ENCODE measurements around the gene AMFR.

The AMFR gene

GRCh38 chr16:56355221-56355620 is 70.1 kb downstream of the AMFR start:
- no peak for TF ChIP-seq CTCF (IDR thresholded peaks at IDR 0.05; ENCODE audit: borderline replicate concordance, insufficient read depth, low read depth, low read length)
- H3K4me3 ChIP-seq (ENCODE audit: low read depth, low read length): no peak overlapping the region

GRCh38 chr16:56354746-56355145 is 70.6 kb downstream of the AMFR start:
- TF ChIP-seq CTCF (IDR thresholded peaks at IDR 0.05; ENCODE audit: borderline replicate concordance, insufficient read depth, low read depth, low read length): no peak
- no peak overlapping the region for H3K4me3 ChIP-seq (ENCODE audit: low read depth, low read length)

DNA sequence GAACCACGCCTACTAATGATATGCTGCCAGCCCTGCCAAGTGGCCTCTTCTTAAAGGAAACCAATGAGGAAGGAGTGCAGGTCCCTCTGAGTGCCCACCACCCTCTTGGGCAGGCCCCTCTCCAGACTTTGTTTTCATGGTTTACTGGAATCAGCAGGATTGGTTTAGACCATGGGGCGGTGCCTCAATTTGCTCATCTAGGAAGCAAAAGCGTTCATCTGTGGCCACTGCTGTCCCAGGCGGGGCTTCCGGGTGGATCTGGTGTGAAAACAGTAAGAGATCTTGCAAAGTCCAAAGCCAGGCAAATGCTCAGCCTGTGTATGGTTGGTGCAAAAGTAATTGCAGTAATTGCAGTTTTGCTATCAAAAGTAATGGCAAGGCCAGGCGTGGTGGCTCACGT is 71.3 kb downstream of the AMFR start:
- no peak for TF ChIP-seq CTCF (IDR thresholded peaks at IDR 0.05; ENCODE audit: borderline replicate concordance, insufficient read depth, low read depth, low read length)
- H3K4me3 ChIP-seq (ENCODE audit: low read depth, low read length): no peak overlapping the region

DNA sequence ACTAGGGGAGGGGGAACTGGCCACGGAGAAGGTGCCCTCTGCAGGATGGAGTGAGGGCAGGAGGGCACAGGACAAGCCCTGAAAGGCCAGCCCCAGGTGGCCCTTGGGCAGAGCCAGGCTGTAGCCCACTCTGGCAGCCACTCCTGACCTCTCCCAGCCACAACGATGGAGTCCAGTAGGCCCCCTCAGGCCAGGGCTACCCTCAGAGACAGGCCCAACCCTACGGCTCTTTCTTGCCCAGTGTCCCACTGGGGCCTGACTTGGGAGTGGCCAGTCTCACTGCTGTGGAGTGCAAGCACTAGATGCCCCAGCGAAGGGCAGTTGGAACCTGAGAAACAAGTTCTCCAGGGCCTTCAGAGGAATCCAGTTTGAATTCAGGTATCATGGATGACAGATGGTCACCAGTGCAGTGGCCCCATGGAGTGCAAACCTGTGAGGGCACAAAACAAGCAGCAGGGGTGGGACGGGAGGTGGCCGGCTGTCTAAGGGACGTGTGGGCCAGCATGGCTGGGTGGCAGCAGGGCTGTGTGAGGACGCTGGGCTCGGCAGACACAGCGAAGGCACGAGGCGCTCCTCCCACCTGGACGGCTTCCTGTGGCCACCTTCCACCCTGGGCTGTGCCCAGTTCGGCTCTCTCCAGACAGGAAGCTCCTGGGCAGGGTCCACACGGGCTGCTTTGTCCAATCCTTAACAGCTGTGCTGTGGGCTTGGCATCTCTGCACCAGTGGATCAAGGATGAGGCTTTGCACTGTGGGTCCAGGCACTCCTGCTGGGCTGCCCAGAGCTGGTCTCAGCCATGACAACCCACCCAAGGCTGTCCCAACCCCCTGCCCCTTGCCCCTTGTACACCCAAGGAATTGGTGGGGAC is 72.1 kb downstream of the AMFR start:
- no peak overlapping the region for H3K4me3 ChIP-seq (ENCODE audit: low read depth, low read length)
- TF ChIP-seq CTCF (IDR thresholded peaks at IDR 0.05; ENCODE audit: borderline replicate concordance, insufficient read depth, low read depth, low read length): no peak

DNA sequence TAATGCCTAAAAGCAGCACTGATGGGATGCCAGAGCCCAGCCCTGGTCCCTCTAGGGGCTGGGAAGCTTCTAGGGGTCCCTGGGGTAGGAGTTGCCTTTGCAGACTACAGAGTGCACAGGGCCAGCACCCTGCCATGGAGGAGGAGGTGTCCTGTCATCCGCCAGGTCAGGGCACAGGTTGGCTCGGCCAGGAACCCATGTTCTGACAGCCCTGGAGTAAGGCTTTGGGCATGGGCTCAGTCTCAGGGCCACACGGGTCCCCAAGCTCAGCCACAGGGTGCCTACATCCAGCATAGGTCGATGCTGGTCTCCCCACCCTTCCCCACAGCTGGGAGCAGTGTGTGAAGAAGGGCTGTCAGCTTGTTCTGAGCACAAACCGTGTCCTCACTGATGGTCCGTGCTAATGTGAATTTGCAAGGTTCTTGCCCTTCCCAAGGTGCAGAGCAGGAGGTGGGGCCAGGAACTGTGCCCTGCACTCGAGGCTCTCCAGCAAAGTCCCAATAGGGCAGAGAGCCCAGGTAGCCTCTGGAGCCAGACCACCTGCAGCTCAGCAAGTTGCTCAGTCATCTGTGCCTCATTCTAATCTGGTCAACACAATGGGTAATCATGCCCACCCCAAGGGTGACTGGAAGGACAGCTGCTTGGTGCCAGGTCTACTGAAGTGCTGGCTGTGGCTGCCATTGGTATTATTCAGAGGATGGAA is 72.8 kb downstream of the AMFR start:
- TF ChIP-seq CTCF (IDR thresholded peaks at IDR 0.05; ENCODE audit: borderline replicate concordance, insufficient read depth, low read depth, low read length): no peak
- H3K4me3 ChIP-seq (ENCODE audit: low read depth, low read length): no peak overlapping the region

DNA sequence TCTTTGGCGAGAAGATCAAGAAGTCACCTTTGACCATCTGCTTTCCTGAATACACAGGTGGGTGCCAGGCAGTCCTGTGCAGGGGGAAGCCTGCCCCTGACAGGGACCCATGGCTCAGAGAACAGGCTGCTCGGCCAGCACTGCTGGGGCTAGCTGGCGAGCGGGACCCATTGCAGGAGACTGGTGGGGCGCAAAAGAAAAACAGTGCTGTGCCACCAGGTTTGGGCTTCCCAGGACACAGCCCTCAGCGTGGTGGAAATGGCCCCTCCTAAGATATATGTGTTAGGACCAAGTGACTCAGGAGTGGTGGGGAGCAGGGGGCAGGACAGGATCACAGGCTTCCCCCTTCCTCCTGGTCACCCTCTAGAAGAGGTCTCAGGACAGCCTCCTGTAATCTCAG is 73.9 kb downstream of the AMFR start:
- no peak for TF ChIP-seq CTCF (IDR thresholded peaks at IDR 0.05; ENCODE audit: borderline replicate concordance, insufficient read depth, low read depth, low read length)
- no peak overlapping the region for H3K4me3 ChIP-seq (ENCODE audit: low read depth, low read length)

Measured in GM12875 (cell line).